HG03558 (cell line): ENCODE measurements around the gene RASD1.

Experiments
- ATAC-seq: cut with Tn5 transposase; IDR thresholded peaks from one replicate; pipeline ENCODE4 v1.9.1; 2021; ENCODE audit warnings: moderate number of reproducible peaks; ENCODE audit not compliant: unreplicated experiment; ENCODE audit errors: extremely low read depth

RASD1 gene

GRCh38 chr17:17511881-17512858 lies 16.0 kb upstream of the RASD1 start:
- ATAC-seq: no peak

DNA sequence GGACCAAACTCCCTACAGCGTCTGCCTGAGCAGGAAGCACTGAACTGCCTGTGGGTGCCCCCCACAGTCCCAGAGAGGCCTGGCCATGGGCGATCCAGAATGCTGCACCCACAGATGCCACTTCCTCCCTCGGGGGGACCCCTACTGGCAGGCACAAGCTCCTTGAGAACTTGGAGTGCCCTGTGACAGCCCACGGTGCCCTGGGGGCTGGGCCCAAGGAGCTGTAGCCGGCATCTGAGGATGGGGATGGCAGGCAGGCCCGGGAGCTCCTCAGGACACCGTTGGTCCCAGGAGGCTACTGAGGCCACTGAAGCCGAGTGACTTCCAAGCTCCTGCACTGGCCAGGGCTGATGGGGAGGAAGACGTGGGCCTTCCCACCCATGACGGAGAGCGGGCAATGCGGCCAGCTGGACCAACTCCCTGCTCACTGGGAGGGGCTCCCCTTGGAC lies 15.1 kb upstream of the RASD1 start:
- ATAC-seq: no peak

DNA sequence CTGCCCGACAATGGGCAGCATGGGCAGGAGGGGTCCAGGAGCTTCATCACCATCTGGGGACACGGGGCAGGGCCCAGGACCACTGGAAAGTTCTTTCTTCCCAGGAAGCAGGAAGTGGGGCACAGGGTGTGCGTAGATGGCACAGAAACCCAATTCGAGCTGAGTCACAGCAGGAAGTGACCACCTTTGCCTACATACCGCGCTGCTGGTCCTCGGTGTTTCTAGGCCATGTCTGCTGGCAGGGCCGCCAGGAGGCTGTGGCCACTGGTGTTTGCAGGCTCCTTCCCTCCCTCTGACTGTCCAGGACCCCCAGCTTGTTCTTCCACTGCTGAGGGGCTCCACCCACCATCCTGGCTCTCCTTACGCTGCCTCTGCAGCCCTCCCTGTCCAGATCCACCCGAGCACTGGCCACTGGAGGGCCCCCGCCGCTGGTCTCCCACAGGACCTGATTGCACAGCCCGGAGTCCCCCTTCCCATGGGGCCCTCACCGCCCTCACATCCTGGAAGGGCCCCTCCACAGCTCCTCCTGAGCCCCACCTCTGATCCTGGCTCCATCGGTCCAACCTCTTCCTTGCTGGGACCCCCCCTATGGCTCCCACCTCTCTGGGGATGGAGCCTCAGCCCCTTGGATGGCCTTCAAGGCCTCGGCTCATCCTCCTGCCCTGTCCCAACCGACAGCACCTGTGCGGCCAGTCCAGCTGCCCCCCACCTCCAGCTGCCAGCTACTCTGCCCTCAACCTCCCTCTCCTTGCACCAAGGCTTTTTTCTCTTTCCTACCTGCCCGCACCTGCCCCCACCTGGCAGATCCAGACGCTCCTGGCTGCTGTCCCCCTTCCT lies 14.5 kb upstream of the RASD1 start:
- ATAC-seq: no peak

DNA sequence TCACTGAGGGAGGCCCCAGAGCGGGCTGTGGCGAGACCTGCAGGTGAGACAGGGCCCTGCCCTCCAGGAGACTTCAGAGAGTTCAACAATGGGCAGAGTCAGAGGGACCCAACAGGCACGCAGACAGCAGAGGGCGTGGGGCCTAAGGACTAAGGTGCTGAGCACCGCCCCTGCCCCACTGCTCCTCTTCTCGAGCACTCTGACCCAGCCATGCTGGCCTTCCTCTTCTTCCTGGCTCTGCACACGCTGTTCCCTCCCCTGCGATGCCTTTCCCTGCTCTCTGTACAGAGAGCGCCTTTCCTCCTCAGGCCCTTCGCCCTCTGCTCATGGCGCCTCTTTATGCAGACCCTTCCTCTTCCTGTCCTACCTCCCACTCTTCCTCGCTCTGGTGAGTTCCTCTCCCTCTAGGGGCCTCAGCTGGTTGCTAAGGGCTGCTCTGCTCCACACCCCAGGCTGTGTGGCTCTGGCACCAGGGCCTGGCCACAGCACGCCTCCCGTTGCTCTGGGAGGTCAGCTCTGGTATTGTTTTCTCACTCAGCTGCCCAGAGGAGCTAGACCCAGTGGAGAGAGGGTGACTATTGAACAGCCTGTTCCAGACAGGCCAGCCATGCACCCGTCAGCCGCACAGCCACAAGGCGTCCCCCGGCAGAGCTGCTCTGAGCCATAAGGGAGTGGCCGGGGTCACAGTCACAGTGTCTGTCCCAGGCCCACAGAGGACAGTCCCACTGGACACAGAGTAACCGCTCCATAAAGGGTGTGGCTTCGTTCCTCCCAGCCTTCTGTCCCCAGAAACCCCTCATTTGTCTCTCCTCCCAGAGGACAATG lies 13.6 kb upstream of the RASD1 start:
- no peak for ATAC-seq

- no peak for ATAC-seq
These were observed 12.7 kb upstream of the RASD1 start for GRCh38 chr17:17508646-17509591.

- no peak for ATAC-seq
These were observed 11.9 kb upstream of the RASD1 start for GRCh38 chr17:17508019-17508535.

GRCh38 chr17:17507465-17508011 lies 11.3 kb upstream of the RASD1 start:
- ATAC-seq: no peak

- ATAC-seq: no peak
These were observed 10.8 kb upstream of the RASD1 start for GRCh38 chr17:17506893-17507464.

- ATAC-seq: no peak
These were observed 10.1 kb upstream of the RASD1 start for GRCh38 chr17:17506181-17506741.

GRCh38 chr17:17505610-17506171 lies 9.5 kb upstream of the RASD1 start:
- no peak for ATAC-seq

- ATAC-seq: no peak
These were observed 9.0 kb upstream of the RASD1 start for GRCh38 chr17:17505151-17505550.

DNA sequence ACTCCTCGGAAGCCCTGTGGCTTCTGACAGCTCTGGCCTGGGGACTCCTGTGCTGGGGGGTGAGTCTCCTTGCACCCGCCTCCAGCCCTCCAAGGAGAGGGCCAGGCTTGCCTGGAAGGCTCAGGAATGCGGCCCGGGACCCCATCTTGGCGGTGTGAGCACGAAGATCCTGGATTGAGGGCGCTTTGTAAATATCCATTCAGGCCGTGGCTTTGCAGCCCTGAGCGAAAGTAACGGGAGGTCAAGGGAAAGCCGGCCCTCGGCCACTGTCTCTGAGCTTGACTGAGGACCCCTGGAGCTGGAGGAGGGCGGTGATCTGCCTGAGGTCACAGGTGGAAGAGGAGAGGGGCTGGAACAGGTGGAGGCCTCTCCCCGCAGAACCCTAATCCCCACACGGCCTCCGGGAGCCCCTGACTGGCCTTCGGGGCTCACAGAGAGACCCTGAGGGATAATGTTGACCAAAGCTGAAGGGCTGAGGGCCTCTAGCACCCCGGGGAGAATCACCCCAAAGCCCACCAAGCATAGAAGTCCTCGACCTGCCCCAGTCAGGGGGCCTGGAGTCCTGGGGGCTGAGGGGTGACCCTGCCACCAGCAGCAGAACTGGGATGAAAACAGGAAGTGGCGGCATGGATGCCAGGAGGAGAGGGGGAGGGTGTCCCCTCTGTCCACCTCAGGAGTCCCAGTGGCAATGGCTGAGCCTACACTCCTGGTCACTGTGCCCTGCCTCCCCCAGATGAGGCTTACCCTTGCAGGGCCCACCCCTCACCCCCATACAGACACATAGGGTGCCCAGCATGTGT lies 8.3 kb upstream of the RASD1 start:
- no peak for ATAC-seq

- ATAC-seq: no peak
These were observed 7.5 kb upstream of the RASD1 start for GRCh38 chr17:17503566-17504130.

DNA sequence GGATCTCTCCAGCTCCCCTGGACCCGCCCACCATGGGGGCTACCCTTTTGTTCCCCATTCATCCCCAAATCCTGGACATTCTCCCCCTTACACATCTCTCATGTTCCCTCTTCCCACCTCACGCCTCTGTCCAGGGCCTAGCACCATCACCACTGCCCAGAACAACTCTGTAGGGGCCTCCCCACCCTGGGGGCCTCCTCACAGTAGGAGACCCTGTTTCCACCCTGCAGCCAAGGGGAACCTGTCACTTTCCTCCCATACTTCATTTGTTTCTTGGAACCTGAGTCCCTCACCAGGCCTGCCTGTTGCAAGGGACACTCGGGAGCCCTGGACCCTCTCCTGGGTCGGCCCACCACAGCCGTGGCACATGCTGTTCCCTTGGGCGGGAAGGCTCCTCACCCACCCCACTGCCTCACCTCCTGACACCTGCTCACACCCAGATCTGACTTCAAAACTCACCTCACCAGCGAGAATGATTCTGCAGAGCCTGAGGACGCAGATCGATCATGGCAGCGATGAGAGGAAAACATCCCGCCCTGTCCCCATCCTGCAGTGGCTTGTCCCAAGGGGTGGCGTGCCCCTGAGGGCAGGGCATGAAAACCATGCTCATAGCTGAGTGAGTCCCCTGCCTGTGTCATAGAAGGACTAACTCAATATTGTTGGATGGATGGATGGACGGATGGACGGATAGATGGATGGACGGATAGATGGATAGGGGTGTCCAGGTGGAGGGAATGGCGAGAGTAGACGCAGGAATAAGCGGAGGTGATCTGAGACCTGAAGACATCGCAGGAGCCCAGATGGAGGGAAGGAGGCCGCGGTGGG lies 6.8 kb upstream of the RASD1 start:
- no peak for ATAC-seq

DNA sequence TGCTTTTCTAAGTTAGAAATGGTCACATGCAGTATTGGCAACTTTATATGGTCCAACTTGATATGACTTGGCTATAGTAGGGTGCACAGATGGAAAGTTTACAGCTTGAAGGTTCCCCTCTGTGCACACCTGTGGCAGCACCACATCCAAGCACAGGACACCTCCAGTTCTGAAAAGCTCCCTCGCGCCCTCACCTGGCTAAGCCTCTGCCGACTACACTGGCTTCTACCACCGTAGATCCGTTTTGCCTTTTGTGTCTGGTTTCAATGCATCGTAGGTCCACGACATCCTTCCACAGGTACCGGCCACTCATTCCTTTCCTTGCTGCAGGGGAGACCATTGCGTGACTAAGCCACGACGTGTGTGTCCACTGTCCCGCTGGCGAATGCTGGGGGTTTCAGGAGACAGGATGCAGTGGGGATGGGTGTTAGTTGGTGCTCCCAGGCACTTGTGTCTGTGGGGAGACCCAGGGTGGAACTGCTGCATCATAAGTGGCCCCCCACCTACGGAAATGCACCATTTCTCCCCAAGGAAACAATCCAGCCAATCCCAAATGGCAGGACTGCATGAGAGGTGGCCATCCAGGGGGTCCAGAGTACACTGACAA lies 4.9 kb upstream of the RASD1 start:
- no peak for ATAC-seq
